ENCODE results near the gene HSPB7. TPM values are rescaled to one million over a fixed set of nuclear protein-coding genes. Genes with fewer than 3 reads are reported as not detected.
"Not testable (repeated sequence)": the region's sequence is repeated elsewhere in the genome, so short reads cannot be mapped to it uniquely, and the experiment has no call there.

HSPB7 gene
- total RNA-seq, 1 experiment from 2014 or later = not detected

GRCh38 chr1:15981679-15982078, 36.2 kb downstream of the HSPB7 start:
- no peak overlapping the region for H3K27ac Mint-ChIP-seq (ENCODE audit: low read depth, unreplicated experiment)
- TF ChIP-seq CTCF (IDR thresholded peaks at IDR 0.05; ENCODE audit: unreplicated experiment) = no peak
- no TSS peak for BruUV-seq (replicated peaks)
- ChIA-PET POLR2A (no interaction called here), CTCF (no interaction called here)
- no peaks in the 10 kb centered on the region for H3K27me3 Mint-ChIP-seq (ENCODE audit: insufficient read depth, unreplicated experiment)
- H3K4me1 Mint-ChIP-seq (ENCODE audit: insufficient read depth, unreplicated experiment) = peaks cover 8% of the 10 kb centered on the region
- no peak overlapping the region for H3K4me3 Mint-ChIP-seq (ENCODE audit: unreplicated experiment)
- no peak for DNase-seq (ENCODE audit: unreplicated experiment)
- H3K36me3 Mint-ChIP-seq (ENCODE audit: insufficient read depth, unreplicated experiment) = peaks cover 2% of the 10 kb centered on the region
- intact Hi-C loops (cut with micrococcal nuclease) = no loop called here
- no peaks in the 10 kb centered on the region for H3K9me3 Mint-ChIP-seq (ENCODE audit: unreplicated experiment)

GRCh38 chr1:15977947-15978346, 39.9 kb downstream of the HSPB7 start:
- BruUV-seq (replicated peaks); DNase-seq (ENCODE audit: unreplicated experiment); intact Hi-C loops (cut with micrococcal nuclease); H3K4me3 Mint-ChIP-seq (ENCODE audit: unreplicated experiment); H3K9me3 Mint-ChIP-seq (ENCODE audit: unreplicated experiment); CTCF ChIA-PET; H3K27me3 Mint-ChIP-seq (ENCODE audit: insufficient read depth, unreplicated experiment); H3K27ac Mint-ChIP-seq (ENCODE audit: low read depth, unreplicated experiment): not testable (repeated sequence)
- POLR2A ChIA-PET = interaction anchor here (0.6 kb wide), 1 partner anchor 81 kb away, joined by 3 read pairs; no protein-coding TSS in a partner anchor
- Mint-ChIP-seq H3K4me1 (ENCODE audit: insufficient read depth, unreplicated experiment) (peaks cover 15% of the 10 kb centered on the region), H3K36me3 (ENCODE audit: insufficient read depth, unreplicated experiment) (peaks cover 16% of the 10 kb centered on the region)

- intact Hi-C loops (cut with micrococcal nuclease) = no loop called here
- Mint-ChIP-seq H3K27ac (ENCODE audit: low read depth, unreplicated experiment) (peak within 1 kb of the TSS; percentile 67), H3K36me3 (ENCODE audit: insufficient read depth, unreplicated experiment) (peaks cover 24% of the 10 kb centered on the region), H3K9me3 (ENCODE audit: unreplicated experiment) (no peaks in the 10 kb centered on the region), H3K4me3 (ENCODE audit: unreplicated experiment) (peak within 1 kb of the TSS; percentile 77), H3K4me1 (ENCODE audit: insufficient read depth, unreplicated experiment) (peaks cover 15% of the 10 kb centered on the region), H3K27me3 (ENCODE audit: insufficient read depth, unreplicated experiment) (no peaks in the 10 kb centered on the region)
- CTCF ChIA-PET = interaction anchor here (0.9 to 1.3 kb wide), 3 partner anchors 31 to 188 kb away, joined by 3 to 7 read pairs (median 6); no protein-coding TSS in a partner anchor
- BruUV-seq (replicated peaks) = no TSS peak
- POLR2A ChIA-PET = interaction anchor here (0.6 to 2.5 kb wide), 22 partner anchors 10 to 197 kb away, joined by 3 to 15 read pairs (median 4); partner anchors contain the start of gene SPEN
- TF ChIP-seq CTCF (IDR thresholded peaks at IDR 0.05; ENCODE audit: unreplicated experiment) = no peak
- DNase-seq (ENCODE audit: unreplicated experiment) = peak; percentile 91
These were observed 41.8 kb downstream of the HSPB7 start, which contains the start of gene ZBTB17 for GRCh38 chr1:15975805-15976680. Gene ZBTB17, minus strand, starts transcription at chr1:15976101. Its CDS starts 27,606 bp downstream, at chr1:15948495.

- H3K27ac Mint-ChIP-seq (ENCODE audit: low read depth, unreplicated experiment) = peak overlapping the region; percentile 67
- POLR2A ChIA-PET = interaction anchor here (0.7 to 2.5 kb wide), 18 partner anchors 9 to 176 kb away, joined by 3 to 15 read pairs (median 6); partner anchors contain the start of gene SPEN
These were observed 42.5 kb downstream of the HSPB7 start for GRCh38 chr1:15975358-15975804.

More at GRCh38 chr1:15975358-15975804, 42.5 kb downstream of the HSPB7 start:
- no peaks in the 10 kb centered on the region for H3K9me3 Mint-ChIP-seq (ENCODE audit: unreplicated experiment)
- intact Hi-C loops (cut with micrococcal nuclease) = no loop called here
- no peaks in the 10 kb centered on the region for H3K27me3 Mint-ChIP-seq (ENCODE audit: insufficient read depth, unreplicated experiment)
- CTCF ChIA-PET = interaction anchor here (0.6 to 1.3 kb wide), 2 partner anchors 32 to 1334 kb away, joined by 3 to 7 read pairs; no protein-coding TSS in a partner anchor
- peak; percentile 35 for DNase-seq (ENCODE audit: unreplicated experiment)
- H3K4me1 Mint-ChIP-seq (ENCODE audit: insufficient read depth, unreplicated experiment) = peaks cover 15% of the 10 kb centered on the region
- no peak for TF ChIP-seq CTCF (IDR thresholded peaks at IDR 0.05; ENCODE audit: unreplicated experiment)
- no TSS peak for BruUV-seq (replicated peaks)
- H3K4me3 Mint-ChIP-seq (ENCODE audit: unreplicated experiment) = peak overlapping the region; percentile 77
- peaks cover 29% of the 10 kb centered on the region for H3K36me3 Mint-ChIP-seq (ENCODE audit: insufficient read depth, unreplicated experiment)

All from MCF 10A (cell line).